Body of pancreas (tissue), 4 donors: ENCODE data around the gene CSMD2. TPM values are rescaled to one million over a fixed set of nuclear protein-coding genes. Genes with fewer than 3 reads are reported as not detected.

Experiments used
- ATAC-seq: fragments of 150-250 bp; one replicate; pipeline ENCODE4 v1.9.1; 2016
- DNase-seq, 4 donors: peaks; one replicate each; pipeline ENCODE4 v3.0.0-alpha.2; 2019
- H3K27ac ChIP-seq, 4 donors: fragments of 200-600 bp; sonication (generic); 1 replicate in 3 of 4; 2 replicates in 1 of 4; pipeline versions ENCODE4 v1.5.1 to v1.6.1; 2016 to 2019; ENCODE audit warnings: mild to moderate bottlenecking in 1 of 4, mixed read lengths in 1 of 4, moderate library complexity in 1 of 4
- H3K27me3 ChIP-seq, 2 donors: fragments of 200-600 bp; sonication (generic); one replicate each; pipeline ENCODE4 v1.6.0; 2016; ENCODE audit warnings: mild to moderate bottlenecking in 1 of 2
- H3K36me3 ChIP-seq, 2 donors: fragments of 200-600 bp; sonication (generic); replicated peaks in 1 of 2; 2 replicates each; pipeline ENCODE4 v1.5.1; 2016; ENCODE audit warnings: low read depth in 2 of 2; ENCODE audit not compliant: insufficient read depth in 1 of 2
- H3K4me1 ChIP-seq: fragments of 200-600 bp; sonication (generic); one replicate; pipeline ENCODE4 v1.6.0; 2016
- H3K4me3 ChIP-seq, 2 donors: fragments of 200-600 bp; sonication (generic); 1 replicate in 1 of 2; 2 replicates in 1 of 2; pipeline ENCODE4 v1.5.1; 2016 to 2019
- H3K9me3 ChIP-seq, 3 donors: fragments of 200-600 bp; sonication (generic); 1 replicate in 2 of 3; 2 replicates in 1 of 3; pipeline ENCODE4 v1.5.1; 2016
- POLR2A ChIP-seq, 3 donors: fragments of 450-650 bp; IDR thresholded peaks; one replicate each; pipeline ENCODE4 v1.6.1; 2016; ENCODE audit warnings: antibody characterized with exemption in 3 of 3, mild to moderate bottlenecking in 2 of 3
- WGBS, 2 donors: methylation state at CpG; one replicate each; pipeline ENCODE4 v1.1.5; 2017; 5-methylcytosine and 5-hydroxymethylcytosine counted together
- intact Hi-C: fragments of 100-400 bp; cut with DNase I; formaldehyde crosslinking; loops from one replicate; pipeline ENCODE4 v1.15.1; 2023
- total RNA-seq, 2 donors: library from RNA; depleted of rRNA; stranded (reverse); fragments of >200 nt; gene quantifications; one replicate each; pipeline ENCODE4 v1.1.0, GENCODE V29; 2016
- TF ChIP-seq, protein P1 (sequence below), 7 experiments: fragments of 450-650 bp in 4 of 7; fragments of 200-600 bp in 3 of 7; sonication (generic) in 3 of 7; IDR thresholded peaks; one replicate each; pipeline ENCODE4 v1.5.1; 2016 to 2019; ENCODE audit warnings: antibody characterized with exemption in 7 of 7

CSMD2 gene
- total RNA-seq, 2 donors from 2014 or later, result 0.26 to 0.33 TPM

- Histone ChIP-seq H3K4me1 (no peaks in the 10 kb centered on the region), H3K27me3 (no peaks in the 10 kb centered on the region), H3K27ac (no peak overlapping the region), H3K4me3 (no peak overlapping the region), H3K9me3 (no peaks in the 10 kb centered on the region), H3K36me3 (no peaks in the 10 kb centered on the region)
- TF ChIP-seq, protein P1, sequence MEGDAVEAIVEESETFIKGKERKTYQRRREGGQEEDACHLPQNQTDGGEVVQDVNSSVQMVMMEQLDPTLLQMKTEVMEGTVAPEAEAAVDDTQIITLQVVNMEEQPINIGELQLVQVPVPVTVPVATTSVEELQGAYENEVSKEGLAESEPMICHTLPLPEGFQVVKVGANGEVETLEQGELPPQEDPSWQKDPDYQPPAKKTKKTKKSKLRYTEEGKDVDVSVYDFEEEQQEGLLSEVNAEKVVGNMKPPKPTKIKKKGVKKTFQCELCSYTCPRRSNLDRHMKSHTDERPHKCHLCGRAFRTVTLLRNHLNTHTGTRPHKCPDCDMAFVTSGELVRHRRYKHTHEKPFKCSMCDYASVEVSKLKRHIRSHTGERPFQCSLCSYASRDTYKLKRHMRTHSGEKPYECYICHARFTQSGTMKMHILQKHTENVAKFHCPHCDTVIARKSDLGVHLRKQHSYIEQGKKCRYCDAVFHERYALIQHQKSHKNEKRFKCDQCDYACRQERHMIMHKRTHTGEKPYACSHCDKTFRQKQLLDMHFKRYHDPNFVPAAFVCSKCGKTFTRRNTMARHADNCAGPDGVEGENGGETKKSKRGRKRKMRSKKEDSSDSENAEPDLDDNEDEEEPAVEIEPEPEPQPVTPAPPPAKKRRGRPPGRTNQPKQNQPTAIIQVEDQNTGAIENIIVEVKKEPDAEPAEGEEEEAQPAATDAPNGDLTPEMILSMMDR (IDR thresholded peaks at IDR 0.05), result no peak
- no peak for TF ChIP-seq POLR2A (IDR thresholded peaks at IDR 0.05)
- no peak for ATAC-seq
- DNase-seq, result no peak
- intact Hi-C loops, result no loop called here
- 63 to 75% methylated on average over 5 of the region's 5 CpGs for WGBS, 2 donors
These were observed 354.5 kb downstream of the CSMD2 start for GRCh38 chr1:33810571-33810970.

DNA sequence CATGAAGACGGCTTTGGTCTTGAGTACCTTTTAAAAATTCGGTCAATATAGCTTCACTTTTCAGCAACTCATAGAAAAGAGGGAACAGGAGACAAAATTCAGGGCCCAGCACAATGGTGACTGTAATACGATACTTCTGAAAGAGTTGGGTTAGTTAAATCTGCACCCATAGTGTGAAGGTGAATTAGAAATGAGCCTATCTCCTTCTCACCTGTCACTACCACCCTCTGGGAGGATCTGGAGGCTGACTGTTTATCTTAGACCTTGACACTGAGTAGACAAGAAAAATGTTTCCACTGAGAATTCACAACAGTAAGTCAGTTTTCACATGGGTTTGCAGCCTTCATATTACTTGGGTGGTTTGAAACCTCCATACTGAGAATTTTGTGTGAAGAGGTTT, 359.0 kb downstream of the CSMD2 start:
- intact Hi-C loops, result no loop called here

GRCh38 chr1:33802268-33802667, 362.8 kb downstream of the CSMD2 start:
- H3K36me3 ChIP-seq, result no peaks in the 10 kb centered on the region
- DNase-seq, result no peak
- TF ChIP-seq POLR2A (IDR thresholded peaks at IDR 0.05), result no peak
- TF ChIP-seq, protein P1 (IDR thresholded peaks at IDR 0.05), result no peak
- ATAC-seq, result no peak
- no peak overlapping the region for H3K4me3 ChIP-seq
- no peaks in the 10 kb centered on the region for H3K27me3 ChIP-seq
- H3K27ac ChIP-seq, result no peak overlapping the region
- H3K4me1 ChIP-seq, result no peaks in the 10 kb centered on the region
- no peaks in the 10 kb centered on the region for H3K9me3 ChIP-seq
- intact Hi-C loops, result no loop called here
- 90 to 92% methylated on average over 2 of the region's 2 CpGs for WGBS, 2 donors

More for the DNA sequence above, 359.0 kb downstream of the CSMD2 start:
- no peaks in the 10 kb centered on the region for H3K4me1 ChIP-seq
- H3K36me3 ChIP-seq, result no peaks in the 10 kb centered on the region
- no peak overlapping the region for H3K4me3 ChIP-seq
- 62 to 74% methylated on average over 3 of the region's 3 CpGs for WGBS, 2 donors
- H3K27ac ChIP-seq, result no peak overlapping the region
- TF ChIP-seq, protein P1 (IDR thresholded peaks at IDR 0.05), result no peak
- TF ChIP-seq POLR2A (IDR thresholded peaks at IDR 0.05), result no peak
- ATAC-seq (no peak), DNase-seq (no peak)
- no peaks in the 10 kb centered on the region for H3K9me3 ChIP-seq
- no peaks in the 10 kb centered on the region for H3K27me3 ChIP-seq

- Histone ChIP-seq H3K27me3 (no peaks in the 10 kb centered on the region), H3K4me3 (no peak overlapping the region), H3K36me3 (no peaks in the 10 kb centered on the region), H3K4me1 (no peaks in the 10 kb centered on the region), H3K9me3 (no peaks in the 10 kb centered on the region), H3K27ac (no peak overlapping the region)
- WGBS, 2 donors, result 29 to 35% methylated on average over 6 of the region's 6 CpGs
- DNase-seq (no peak), ATAC-seq (no peak)
- intact Hi-C loops, result no loop called here
- TF ChIP-seq POLR2A (IDR thresholded peaks at IDR 0.05), result no peak
- TF ChIP-seq, protein P1 (IDR thresholded peaks at IDR 0.05), result no peak
These were observed 367.2 kb downstream of the CSMD2 start for GRCh38 chr1:33797849-33798248.

- no peak overlapping the region for H3K4me3 ChIP-seq
- no peaks in the 10 kb centered on the region for H3K4me1 ChIP-seq
- WGBS, 2 donors, result 49 to 56% methylated on average over 4 of the region's 4 CpGs
- intact Hi-C loops, result no loop called here
- no peak overlapping the region for H3K27ac ChIP-seq
- H3K36me3 ChIP-seq, result no peaks in the 10 kb centered on the region
- ATAC-seq (no peak), DNase-seq (no peak)
- no peaks in the 10 kb centered on the region for H3K9me3 ChIP-seq
- no peak for TF ChIP-seq POLR2A (IDR thresholded peaks at IDR 0.05)
- TF ChIP-seq, protein P1 (IDR thresholded peaks at IDR 0.05), result no peak
- no peaks in the 10 kb centered on the region for H3K27me3 ChIP-seq
These were observed 372.4 kb downstream of the CSMD2 start for GRCh38 chr1:33792651-33793050.
